NCI-H1092 treated with DMSO at 0.1 percent for 48 hours (cell line): ENCODE results near the gene DRC3.
"Not testable (repeated sequence)": the region's sequence is repeated elsewhere in the genome, so short reads cannot be mapped to it uniquely, and the experiment has no call there.

Source experiments
- DNase-seq: peaks from one replicate; lab custom pipeline; 2025; lab: John Stamatoyannopoulos, UW

The DRC3 gene

DNA sequence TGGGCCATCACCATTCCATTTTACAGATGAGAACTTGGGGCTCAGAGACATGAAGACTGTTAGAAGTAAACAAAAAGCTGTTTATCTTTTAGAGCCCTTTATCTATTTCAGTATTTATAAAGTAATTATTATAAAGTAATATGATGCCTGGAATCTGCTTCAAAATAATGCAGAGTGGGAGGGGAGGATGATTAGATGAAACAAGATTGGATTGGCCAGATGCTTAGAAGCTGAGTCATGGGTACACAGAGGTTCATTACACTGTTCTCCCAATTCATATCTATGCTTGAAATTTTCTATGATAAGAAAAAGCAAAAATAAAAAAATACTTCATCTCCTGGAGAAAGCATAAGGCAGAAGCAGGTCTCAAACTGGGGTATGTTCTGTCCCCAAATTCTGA, 29.8 kb upstream of the DRC3 start:
- DNase-seq, result no peak

DNA sequence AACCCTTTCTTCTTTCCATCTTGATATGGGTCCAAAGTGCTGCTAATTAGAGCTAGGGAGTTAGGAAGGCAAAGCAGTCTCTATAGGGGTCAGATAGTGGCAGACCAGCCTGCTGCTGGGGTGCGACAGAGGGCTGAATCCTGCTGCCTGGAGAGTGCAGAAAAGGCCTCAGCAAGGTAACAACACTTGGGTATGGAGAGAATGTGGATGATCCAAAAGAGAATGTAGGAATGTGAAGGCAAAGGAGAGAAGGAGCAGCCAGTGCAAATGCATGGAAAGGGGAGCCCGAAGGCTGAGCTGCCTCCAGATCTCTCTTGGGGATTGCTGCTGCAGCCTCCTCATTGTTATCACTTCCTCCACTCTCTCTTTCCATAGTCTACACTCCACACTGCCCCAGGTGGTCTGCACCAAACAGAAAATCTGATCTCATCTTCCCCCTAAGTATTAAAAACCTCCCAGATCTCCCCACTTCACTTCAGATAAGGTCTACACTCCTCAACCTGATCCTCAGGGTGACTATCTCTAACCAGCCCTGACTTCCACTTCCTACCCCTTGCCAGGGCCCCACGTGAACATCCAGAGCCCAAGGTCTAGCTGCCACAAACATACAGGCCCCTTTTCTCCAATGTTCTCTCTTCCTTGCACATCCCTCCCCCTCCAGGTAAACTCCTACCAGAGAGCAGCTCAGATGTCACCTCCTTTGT, 29.2 kb upstream of the DRC3 start:
- no peak for DNase-seq

DNA sequence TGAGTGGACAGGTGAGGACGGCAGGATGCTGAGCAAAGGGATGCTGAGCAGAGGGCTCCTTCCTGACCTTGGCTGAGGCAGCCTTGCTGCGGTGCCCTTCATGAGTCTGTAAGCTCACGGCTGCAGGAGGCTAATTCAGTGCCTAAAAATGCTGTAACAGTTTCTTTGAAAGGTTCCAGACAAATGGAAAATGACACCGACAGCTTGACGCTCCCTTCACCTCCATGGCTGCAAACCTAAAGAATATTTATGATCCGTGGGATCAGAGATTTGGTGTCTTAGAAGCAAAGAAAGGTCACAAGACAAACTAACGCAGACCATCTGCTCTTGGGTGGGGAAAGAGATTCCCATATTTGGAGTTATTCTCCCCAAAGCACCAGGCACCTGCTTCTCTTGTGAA, 28.4 kb upstream of the DRC3 start:
- no peak for DNase-seq

- no peak for DNase-seq
Measured at GRCh38 chr17:17944743-17945142, 27.9 kb upstream of the DRC3 start.

DNA sequence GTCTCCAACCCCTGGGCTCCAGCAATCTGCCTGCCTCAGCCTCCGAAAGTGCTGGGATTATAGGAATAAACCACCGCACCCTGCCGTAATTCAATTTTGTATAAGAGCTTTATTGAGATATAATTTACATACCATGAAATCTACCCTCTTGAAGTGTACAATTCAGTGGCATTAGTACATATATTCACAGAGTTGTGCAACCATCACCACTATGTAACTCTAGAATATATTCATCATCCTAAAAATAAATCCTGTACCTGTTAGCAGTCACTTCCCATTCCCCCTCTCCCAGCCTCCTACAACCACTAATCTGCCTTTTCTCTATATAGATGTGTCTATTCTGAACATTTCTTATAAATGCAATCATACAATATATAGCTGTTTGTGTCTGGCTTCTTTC, 26.6 kb upstream of the DRC3 start:
- no peak for DNase-seq

GRCh38 chr17:17947309-17947708, 25.4 kb upstream of the DRC3 start:
- DNase-seq, result no peak

DNA sequence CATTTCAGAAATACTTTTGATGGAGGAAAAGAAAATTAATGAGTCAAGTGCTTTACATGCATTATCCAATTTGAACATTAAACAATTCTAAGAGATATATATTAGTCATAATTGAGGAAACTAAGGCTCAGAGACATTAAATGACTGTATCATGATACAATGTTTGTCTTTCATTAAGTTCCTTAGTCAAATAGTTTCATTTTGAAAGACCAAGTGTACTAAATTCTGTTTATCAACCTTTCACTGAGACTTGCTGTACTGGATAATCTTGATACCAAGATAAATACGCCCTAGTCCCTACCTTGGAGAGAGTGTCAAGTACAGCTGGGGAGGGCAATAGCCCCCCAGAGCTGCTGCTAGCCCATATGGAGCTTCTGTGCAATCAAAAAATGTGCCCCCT, 24.7 kb upstream of the DRC3 start:
- DNase-seq, result no peak

- no peak for DNase-seq
Measured at GRCh38 chr17:17950347-17950746, 22.3 kb upstream of the DRC3 start.

- DNase-seq, result no peak
Measured at GRCh38 chr17:17950806-17951205, 21.9 kb upstream of the DRC3 start.

DNA sequence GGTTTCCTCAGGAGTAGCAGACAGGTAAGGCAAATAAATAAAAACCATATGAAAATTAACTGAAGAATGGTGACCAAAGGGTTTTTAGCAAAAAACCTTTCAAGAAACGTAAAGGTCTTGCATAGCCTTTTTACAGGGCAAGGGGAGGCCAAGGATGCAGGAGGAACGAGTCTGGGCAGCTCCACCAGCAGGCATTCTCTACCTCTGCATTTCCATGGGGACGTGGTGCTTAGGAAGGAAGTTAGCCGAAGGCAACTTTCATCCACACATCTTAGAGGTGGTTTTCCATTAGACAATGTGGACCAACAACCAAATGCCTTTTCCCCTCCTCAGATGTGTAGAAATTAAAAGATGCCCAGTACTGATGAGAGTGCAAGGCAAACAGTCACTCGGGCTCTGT, 21.1 kb upstream of the DRC3 start:
- no peak for DNase-seq

GRCh38 chr17:17952691-17953090, 20.0 kb upstream of the DRC3 start:
- no peak for DNase-seq

DNA sequence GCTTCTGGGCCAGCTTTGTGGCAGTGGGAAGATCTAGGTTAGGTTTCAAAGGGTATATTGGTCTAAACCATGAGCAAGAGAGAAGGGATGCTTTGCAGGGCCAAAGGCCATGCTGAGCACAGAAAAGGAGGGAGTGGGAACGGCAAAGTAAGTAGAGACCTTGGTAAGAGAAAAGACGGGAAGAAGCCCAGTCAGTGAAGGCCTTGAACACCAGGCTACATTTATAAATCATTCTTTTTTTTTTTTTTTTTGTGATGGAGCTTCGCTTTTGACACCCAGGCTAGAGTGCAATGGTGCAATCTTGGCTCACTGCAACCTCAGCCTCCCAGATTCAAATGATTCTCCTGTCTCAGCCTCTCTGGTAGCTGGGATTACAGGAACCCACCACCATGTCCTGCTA, 18.6 kb upstream of the DRC3 start:
- DNase-seq, result no peak

DNA sequence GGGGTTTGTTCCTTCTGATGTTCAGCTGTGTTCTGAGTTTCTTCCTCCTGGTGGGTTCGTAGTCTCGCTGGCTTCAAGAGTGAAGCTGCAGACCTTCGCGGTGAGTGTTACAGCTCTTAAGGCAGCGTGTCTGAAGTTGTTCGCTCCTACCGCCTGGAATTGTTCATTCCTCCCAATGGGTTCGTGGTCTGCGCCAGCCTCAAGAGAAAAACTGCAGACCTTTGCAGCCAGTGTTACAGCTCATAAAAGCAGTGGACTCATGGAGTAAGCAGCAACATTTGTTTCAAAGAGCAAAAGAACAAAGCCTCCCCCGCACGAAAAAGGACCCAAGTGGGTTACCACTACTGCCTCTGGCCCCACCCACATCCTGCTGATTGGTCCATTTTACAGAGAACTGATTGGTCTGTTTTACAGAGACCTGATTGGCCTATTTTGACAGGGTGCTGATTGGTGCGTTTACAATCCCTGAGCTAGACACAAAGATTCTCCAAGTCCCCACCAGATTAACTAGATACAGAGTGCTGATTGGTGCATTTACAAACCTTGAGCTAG, 16.8 kb upstream of the DRC3 start:
- not testable (repeated sequence) for DNase-seq

DNA sequence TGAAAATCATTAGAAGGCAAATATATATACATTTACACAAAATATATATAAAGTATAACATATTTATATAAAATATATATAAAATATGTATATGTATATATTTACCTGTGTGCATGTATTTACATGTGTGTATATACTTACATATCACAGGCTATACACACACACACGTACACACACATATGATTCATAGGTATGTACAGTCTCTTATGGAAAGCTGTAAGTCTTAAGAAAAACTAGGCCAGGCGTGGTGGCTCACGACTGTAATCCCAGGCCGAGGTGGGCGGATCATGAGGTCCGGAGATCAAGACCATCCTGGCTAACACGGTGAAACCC, 15.1 kb upstream of the DRC3 start:
- DNase-seq, result no peak

GRCh38 chr17:17958982-17959381, 13.7 kb upstream of the DRC3 start:
- no peak for DNase-seq

DNA sequence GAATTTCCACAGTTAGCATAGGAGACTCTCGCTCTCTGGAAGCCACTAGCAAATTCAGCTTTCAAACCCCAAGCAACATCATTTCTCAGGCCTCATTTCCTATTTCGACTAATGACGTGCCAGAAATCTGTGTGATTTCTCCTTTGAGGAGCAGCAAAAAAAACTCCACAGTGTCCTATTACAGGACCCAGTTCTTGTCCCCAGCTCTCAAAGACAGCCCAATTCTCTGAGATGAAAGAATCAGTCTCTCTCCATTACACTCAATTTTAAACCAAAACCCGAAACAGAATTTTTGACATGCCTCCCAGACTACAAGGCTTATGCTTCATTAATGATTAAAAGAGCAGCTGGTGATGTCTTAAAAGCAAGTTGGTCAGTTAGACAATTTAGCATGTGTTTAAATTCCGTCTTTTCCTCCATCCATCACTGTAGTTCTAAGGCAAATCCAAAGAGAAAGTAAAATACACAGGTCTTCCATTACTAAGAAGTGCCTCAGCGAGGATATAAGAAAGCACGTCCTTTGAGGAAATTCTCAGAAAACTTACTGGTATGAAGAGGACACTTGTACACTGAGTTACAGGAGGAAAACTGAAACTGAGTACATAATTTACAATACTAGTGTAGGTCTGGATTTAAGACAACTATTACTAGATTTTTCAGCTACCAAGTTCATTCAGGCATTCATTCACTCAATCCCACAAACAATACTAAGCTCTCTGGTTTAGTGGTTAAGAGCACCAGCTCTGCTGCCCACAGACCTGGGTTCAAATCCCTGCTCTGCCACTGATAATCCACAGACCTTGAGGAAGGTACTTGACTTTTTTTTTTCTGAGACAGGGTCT, 12.9 kb upstream of the DRC3 start:
- no peak for DNase-seq

GRCh38 chr17:17960500-17961030, 12.1 kb upstream of the DRC3 start:
- no peak for DNase-seq

DNA sequence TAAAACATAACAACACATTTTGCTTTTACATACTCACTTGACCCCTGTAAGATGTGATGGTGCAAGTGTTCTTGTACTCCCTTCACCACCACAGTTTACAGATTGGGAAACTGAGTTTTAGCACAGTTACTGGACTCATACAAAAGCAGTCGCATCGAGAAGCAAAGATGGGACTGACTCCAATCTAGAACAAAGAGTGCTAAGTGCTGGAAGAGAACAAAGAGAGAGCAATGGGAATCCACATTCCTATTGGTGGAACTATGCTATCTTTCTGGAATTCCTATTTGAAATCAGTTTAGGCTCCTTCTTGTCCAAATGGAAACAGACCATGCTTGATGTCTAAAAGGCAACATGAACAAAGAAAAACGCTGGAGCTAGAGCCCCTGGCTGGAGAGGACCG, 9.6 kb upstream of the DRC3 start:
- DNase-seq, result no peak

DNA sequence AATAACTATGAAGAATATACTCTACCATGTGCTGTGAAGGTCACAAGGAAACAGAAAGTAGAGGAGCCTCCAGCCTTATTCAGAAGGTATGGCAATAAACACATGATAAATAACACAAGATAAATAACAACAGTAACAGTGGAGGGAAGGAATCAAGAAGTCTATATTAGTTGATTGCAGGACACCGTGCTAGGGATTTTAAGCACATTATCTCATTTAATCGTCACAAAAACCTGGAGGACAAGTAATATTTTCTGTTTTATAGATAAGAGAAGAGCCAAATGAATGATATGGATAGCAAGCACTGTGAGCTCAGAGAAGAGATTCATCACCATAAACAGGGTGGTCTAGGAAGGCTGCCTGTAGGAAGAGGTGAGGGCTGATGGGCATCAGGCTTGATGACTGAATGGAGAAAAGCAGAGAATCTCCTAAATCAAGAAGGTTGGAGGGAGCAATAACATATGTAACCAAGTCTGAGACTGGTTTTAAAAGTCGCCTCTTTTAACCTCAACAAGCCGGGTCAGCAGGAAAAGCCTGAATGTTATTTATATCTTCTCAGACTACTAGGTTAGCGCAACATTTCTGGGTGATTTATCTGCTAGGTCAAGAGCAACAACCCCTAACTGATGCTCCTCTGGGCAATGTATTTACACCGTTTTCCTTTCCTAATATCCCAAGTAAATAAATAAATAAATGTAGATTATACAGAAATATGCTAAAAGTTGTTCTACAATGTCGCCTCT, 8.8 kb upstream of the DRC3 start:
- DNase-seq, result no peak

GRCh38 chr17:17964710-17965109, 8.0 kb upstream of the DRC3 start:
- no peak for DNase-seq

- no peak for DNase-seq
Measured at GRCh38 chr17:17965152-17965721, 7.4 kb upstream of the DRC3 start.

GRCh38 chr17:17966399-17966798, 6.3 kb upstream of the DRC3 start:
- no peak for DNase-seq
